ENCODE results near the gene CRYBG3. TPM values are rescaled to one million over a fixed set of nuclear protein-coding genes. Genes with fewer than 3 reads are reported as not detected.

CRYBG3 gene
- total and polyA plus RNA-seq, 2 of the 13 experiments (the other 11 are each of a cell fraction or from before 2014, with no cell fraction given) = 3.8 to 15.9 TPM

DNA sequence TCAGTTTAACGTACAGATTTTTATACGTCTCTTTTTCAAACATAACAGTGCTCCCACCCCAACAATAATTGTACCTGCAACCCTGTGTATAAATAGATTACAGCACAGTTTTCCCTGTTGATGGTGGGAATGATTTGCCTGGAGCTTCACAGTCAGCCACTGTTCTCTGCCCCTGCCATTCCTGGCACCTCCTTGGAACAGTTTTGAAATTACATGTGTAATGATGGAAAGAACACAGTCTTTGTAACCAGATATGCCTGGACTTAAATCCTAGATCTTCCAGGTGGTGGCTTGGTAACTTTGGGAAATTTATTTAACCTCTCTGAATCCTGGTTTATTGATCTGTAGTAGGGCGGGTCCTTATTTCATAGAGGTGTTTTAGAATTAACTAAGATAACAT, 27.0 kb downstream of the CRYBG3 start:
- DNase-seq (ENCODE audit: low spot score) (no peak), FAIRE-seq (no peak), ATAC-seq (no peak)
- in situ Hi-C loops (cut with HindIII; ENCODE audit: extremely low pct_ligation_motif_present, low pct_unique_long_range_greater_than_20kb) = no loop called here
- no peak overlapping the region for H3K4me3 ChIP-seq (replicated peaks in 1 of 3; ENCODE audit: insufficient read depth in 1 of 3, low read depth in 2 of 3, low read length in 3 of 3)
- H3K9me3 ChIP-seq (ENCODE audit: low read length) = no peaks in the 10 kb centered on the region
- POLR2A ChIA-PET = no interaction called here
- H3K27me3 ChIP-seq (ENCODE audit: control insufficient read depth in 1 of 2, insufficient read depth in 2 of 2, low read length in 2 of 2) = no peaks in the 10 kb centered on the region
- no peaks in the 10 kb centered on the region for H3K79me2 ChIP-seq (ENCODE audit: insufficient read depth, low read length)
- H3K9ac ChIP-seq (ENCODE audit: insufficient read depth, low read depth, low read length) = no peak overlapping the region
- CTCF ChIA-PET (ENCODE audit: low intra/inter-chr PET ratio, low total read pairs) = no interaction called here
- intact Hi-C loops (cut with micrococcal nuclease; ENCODE audit: unreplicated experiment) = no loop called here
- WGBS (ENCODE audit: low lambda C conversion rate) = 86% methylated on average over 3 of the region's 3 CpGs
- H3K27ac ChIP-seq (ENCODE audit: extremely low read length, insufficient read depth, low read length) = no peak overlapping the region
- BruUV-seq (replicated peaks) = no TSS peak
- no peaks in the 10 kb centered on the region for H4K20me1 ChIP-seq (ENCODE audit: insufficient read depth, low read length)
- H2AFZ ChIP-seq (ENCODE audit: low read length) = no peak overlapping the region
- no peak for TF ChIP-seq ZNF18 (CRISPR knock-in tag; IDR thresholded peaks at IDR 0.05; ENCODE audit: insufficient replicate concordance)
- TF ChIP-seq ZNF24 (IDR thresholded peaks at IDR 0.05) = no peak
- no peak for TF ChIP-seq ZFP82 (CRISPR knock-in tag; IDR thresholded peaks at IDR 0.05; ENCODE audit: borderline replicate concordance)
- TF ChIP-seq ZNF879 (CRISPR knock-in tag; IDR thresholded peaks at IDR 0.05) = no peak
- no peak for TF ChIP-seq ZNF430 (CRISPR knock-in tag; IDR thresholded peaks at IDR 0.05)
- no peak for TF ChIP-seq ZNF777 (CRISPR knock-in tag; IDR thresholded peaks at IDR 0.05)
- TF ChIP-seq KLF6 (CRISPR knock-in tag; IDR thresholded peaks at IDR 0.05) = no peak
- TF ChIP-seq GABPB1 (CRISPR knock-in tag; IDR thresholded peaks at IDR 0.05) = no peak
- TF ChIP-seq NRL (CRISPR knock-in tag; IDR thresholded peaks at IDR 0.05; ENCODE audit: borderline replicate concordance) = no peak
- no peak for TF ChIP-seq NFIB (CRISPR knock-in tag; IDR thresholded peaks at IDR 0.05; ENCODE audit: borderline replicate concordance)
- H3K4me2 ChIP-seq (ENCODE audit: low read depth, low read length) = no peak overlapping the region
- peaks cover 2 to 13% of the 10 kb centered on the region in 2 experiments; a peak in 3 of 5 replicates for H3K36me3 ChIP-seq (replicated peaks in 1 of 2; ENCODE audit: control insufficient read depth in 1 of 2, insufficient read depth in 2 of 2, low read length in 2 of 2)
- no peaks in the 10 kb centered on the region for H3K4me1 ChIP-seq (ENCODE audit: insufficient read depth, low read length)
